Spleen (tissue), 11 donors: ENCODE data around the gene MXRA8. TPM values are rescaled to one million over a fixed set of nuclear protein-coding genes. Genes with fewer than 3 reads are reported as not detected.
"Not testable (repeated sequence)": the region's sequence is repeated elsewhere in the genome, so short reads cannot be mapped to it uniquely, and the experiment has no call there.

Experiments used
- DNase-seq: peaks from one replicate; pipeline ENCODE4 v3.0.0-alpha.2; 2020
- H3K27ac ChIP-seq, 8 donors: fragments of 200-600 bp; sonication (generic) in 7 of 8; 1 replicate in 4 of 8; 2 replicates in 4 of 8; pipeline versions ENCODE4 v1.5.0 to v1.8.0; 2016 to 2021; ENCODE audit warnings: inconsistent platforms in 4 of 8, mild to moderate bottlenecking in 4 of 8, moderate library complexity in 1 of 8
- H3K27me3 ChIP-seq, 7 donors: fragments of 200-600 bp; sonication (generic) in 6 of 7; replicated peaks in 1 of 7; 1 replicate in 4 of 7; 2 replicates in 3 of 7; pipeline versions ENCODE4 v1.5.0 to v1.8.0; 2016 to 2021; ENCODE audit warnings: inconsistent platforms in 3 of 7, mild to moderate bottlenecking in 1 of 7
- H3K36me3 ChIP-seq, 6 donors: fragments of 200-600 bp; sonication (generic) in 5 of 6; 1 replicate in 4 of 6; 2 replicates in 2 of 6; pipeline versions ENCODE4 v1.5.0 to v1.8.0; 2016 to 2021; ENCODE audit warnings: inconsistent platforms in 2 of 6
- H3K4me1 ChIP-seq, 6 donors: fragments of 200-600 bp; sonication (generic) in 5 of 6; 1 replicate in 3 of 6; 2 replicates in 3 of 6; pipeline versions ENCODE4 v1.5.0 to v1.8.0; 2016 to 2021; ENCODE audit warnings: inconsistent platforms in 3 of 6
- H3K4me3 ChIP-seq, 8 donors: fragments of 200-600 bp; sonication (generic) in 7 of 8; 1 replicate in 4 of 8; 2 replicates in 4 of 8; pipeline versions ENCODE4 v1.5.0 to v1.8.0; 2016 to 2021; ENCODE audit warnings: inconsistent platforms in 4 of 8, mild to moderate bottlenecking in 4 of 8, moderate library complexity in 2 of 8
- H3K9me3 ChIP-seq, 8 donors: fragments of 200-600 bp; sonication (generic) in 7 of 8; 1 replicate in 4 of 8; 2 replicates in 4 of 8; pipeline versions ENCODE4 v1.5.0 to v1.8.0; 2016 to 2021; ENCODE audit warnings: inconsistent platforms in 4 of 8
- CTCF ChIP-seq, 11 experiments: fragments of 200-600 bp in 7 of 11; fragments of 450-650 bp in 4 of 11; sonication (generic) in 4 of 11; IDR thresholded peaks in 8 of 11; conservative IDR thresholded peaks in 3 of 11; 1 replicate in 7 of 11; 2 replicates in 4 of 11; pipeline versions ENCODE4 v1.4.0 to v1.8.0; 2016 to 2021; ENCODE audit warnings: antibody characterized with exemption in 11 of 11, inconsistent platforms in 4 of 11, mild to moderate bottlenecking in 1 of 11
- POLR2A ChIP-seq, 3 donors: fragments of 450-650 bp; IDR thresholded peaks; one replicate each; pipeline ENCODE4 v1.5.1; 2017; ENCODE audit warnings: antibody characterized with exemption in 3 of 3, mild to moderate bottlenecking in 1 of 3
- POLR2AphosphoS5 ChIP-seq, 3 donors: sonication (generic); formaldehyde crosslinking; IDR thresholded peaks; one replicate each; pipeline ENCODE4 v1.5.1; 2017; ENCODE audit warnings: antibody characterized with exemption in 3 of 3
- WGBS, 5 donors: extraction: QIAGEN DNeasy Blood & Tissue Kit in 3 of 5; methylation state at CpG; one replicate each; pipeline versions ENCODE4 v1.1.5 to v1.1.7; 2013 to 2018; 5-methylcytosine and 5-hydroxymethylcytosine counted together
- intact Hi-C: fragments of 100-400 bp; cut with DNase I; formaldehyde crosslinking; loops from one replicate; pipeline ENCODE4 v1.15.0; 2023; ENCODE audit warnings: low total_unique reads
- polyA plus RNA-seq, 3 donors: library from polyadenylated mRNA; stranded (reverse); fragments of 200-250 nt; gene quantifications; one replicate each; pipeline ENCODE4 v1.2.1, GENCODE V29; 2013
- total RNA-seq, 7 donors: library from RNA; depleted of rRNA in 3 of 7; stranded (reverse); fragments of >200 nt in 3 of 7; fragmentation: NEBNext Ultra II Directional in 4 of 7; extraction: Animal tissue kit (Norgen Biotek cat#: 25700) in 4 of 7; gene quantifications; one replicate each; pipeline versions ENCODE4 v1.1.0 to v1.2.1, GENCODE V29; 2016 to 2021
- donor health status: healthy with polysubstance abuse.
- donor health status: DM: no; HTN: no; CAD: no; lungs with moderate emphysema.
- donor health status: DM: no; HTN: no; CAD: no.
- donor health status: Bipolar disorder and iron deficiency.
- donor health status: healthy.
- donor health status: DM: no; HTN: no; CAD: no.
- donor health status: DM: yes; HTN: yes; CAD: no.

The MXRA8 gene
- total and polyA plus RNA-seq, 10 donors, result 25.9 to 71.7 (median 47.1) TPM

GRCh38 chr1:1385931-1386330 is 27.6 kb upstream of the MXRA8 start:
- TF ChIP-seq POLR2AphosphoS5 (IDR thresholded peaks at IDR 0.05) (peak in 1 of 3 donors; percentile 15), POLR2A (IDR thresholded peaks at IDR 0.05) (no peak)
- Histone ChIP-seq H3K36me3 (peaks cover 13 to 77% (median 65%) of the 10 kb centered on the region in 6 donors), H3K4me3 (no peak overlapping the region), H3K4me1 (peaks cover 0 to 12% (median 2%) of the 10 kb centered on the region in 6 donors), H3K27ac (no peak overlapping the region), H3K27me3 (no peaks in the 10 kb centered on the region), H3K9me3 (no peaks in the 10 kb centered on the region)
- intact Hi-C loops, result no loop called here
- 92 to 98% (median 94%) methylated on average over 7 to 8 of the region's 8 CpGs for WGBS, 5 donors
- DNase-seq, result no peak

DNA sequence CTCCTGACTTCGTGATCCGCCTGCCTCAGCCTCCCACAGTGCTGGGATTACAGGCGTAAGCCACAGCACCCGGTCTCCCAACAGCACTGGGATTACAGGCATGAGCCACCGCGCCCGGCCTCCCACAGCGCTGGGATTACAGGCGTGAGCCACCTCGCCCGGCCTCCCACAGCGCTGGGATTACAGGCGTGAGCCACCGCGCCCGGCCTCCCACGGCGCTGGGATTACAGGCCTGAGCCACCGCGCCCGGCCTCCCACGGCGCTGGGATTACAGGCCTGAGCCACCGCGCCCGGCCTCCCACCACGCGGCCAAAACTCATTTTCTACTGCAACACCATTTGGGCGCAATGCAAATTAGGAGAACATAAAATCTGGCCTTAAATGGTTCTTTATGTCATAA is 27.0 kb upstream of the MXRA8 start:
- intact Hi-C loops, H3K9me3 ChIP-seq, H3K4me1 ChIP-seq, DNase-seq, H3K4me3 ChIP-seq, H3K27ac ChIP-seq, H3K27me3 ChIP-seq: not testable (repeated sequence)
- H3K36me3 ChIP-seq, result peaks cover 7 to 77% (median 59%) of the 10 kb centered on the region in 6 donors
- WGBS, 5 donors, result 92 to 96% (median 94%) methylated on average over 29 of the region's 29 CpGs

GRCh38 chr1:1381294-1381693 is 22.9 kb upstream of the MXRA8 start:
- TF ChIP-seq POLR2A (IDR thresholded peaks at IDR 0.05) (no peak), POLR2AphosphoS5 (IDR thresholded peaks at IDR 0.05) (no peak), CTCF (IDR thresholded peaks at IDR 0.05 in 8 of 11, conservative IDR thresholded peaks at IDR 0.05 in 3 of 11) (no peak)

GRCh38 chr1:1380860-1381259 is 22.5 kb upstream of the MXRA8 start:
- DNase-seq, result no peak
- TF ChIP-seq POLR2AphosphoS5 (IDR thresholded peaks at IDR 0.05) (no peak), CTCF (IDR thresholded peaks at IDR 0.05 in 8 of 11, conservative IDR thresholded peaks at IDR 0.05 in 3 of 11) (no peak), POLR2A (IDR thresholded peaks at IDR 0.05) (no peak)
- peaks cover 0 to 37% (median 14%) of the 10 kb centered on the region in 6 donors for H3K36me3 ChIP-seq
- WGBS, 5 donors, result 91 to 99% (median 96%) methylated on average over 15 to 16 of the region's 16 CpGs
- H3K4me1 ChIP-seq, result peaks cover 4 to 11% (median 5%) of the 10 kb centered on the region in 6 donors
- intact Hi-C loops, result no loop called here
- no peaks in the 10 kb centered on the region for H3K27me3 ChIP-seq
- no peak overlapping the region for H3K27ac ChIP-seq
- H3K4me3 ChIP-seq, result no peak overlapping the region
- no peaks in the 10 kb centered on the region for H3K9me3 ChIP-seq

More at GRCh38 chr1:1381294-1381693, 22.9 kb upstream of the MXRA8 start:
- Histone ChIP-seq H3K4me3 (no peak overlapping the region), H3K36me3 (peaks cover 0 to 41% (median 18%) of the 10 kb centered on the region in 6 donors), H3K9me3 (no peaks in the 10 kb centered on the region), H3K4me1 (peaks cover 0 to 6% (median under 1%) of the 10 kb centered on the region in 6 donors), H3K27ac (no peak overlapping the region), H3K27me3 (no peaks in the 10 kb centered on the region)
- WGBS, 5 donors, result 80 to 92% (median 86%) methylated on average over 4 to 8 of the region's 8 CpGs
- intact Hi-C loops, result no loop called here
- DNase-seq, result no peak

GRCh38 chr1:1377540-1378205 is 19.3 kb upstream of the MXRA8 start:
- 94 to 97% (median 96%) methylated on average over 16 of the region's 16 CpGs for WGBS, 5 donors
- no peaks in the 10 kb centered on the region for H3K9me3 ChIP-seq
- H3K27ac ChIP-seq, result no peak overlapping the region
- no peak overlapping the region for H3K4me3 ChIP-seq
- H3K36me3 ChIP-seq, result peaks cover 0 to 38% (median 9%) of the 10 kb centered on the region in 6 donors
- TF ChIP-seq POLR2AphosphoS5 (IDR thresholded peaks at IDR 0.05) (no peak), POLR2A (IDR thresholded peaks at IDR 0.05) (no peak), CTCF (IDR thresholded peaks at IDR 0.05 in 8 of 11, conservative IDR thresholded peaks at IDR 0.05 in 3 of 11) (no peak)
- intact Hi-C loops, result no loop called here
- no peak for DNase-seq
- H3K27me3 ChIP-seq, result no peaks in the 10 kb centered on the region
- peaks cover 13 to 34% (median 29%) of the 10 kb centered on the region in 6 donors for H3K4me1 ChIP-seq
